GM13976 (cell line): ENCODE data around the gene SMTNL2.
"Not testable (repeated sequence)": the region's sequence is repeated elsewhere in the genome, so short reads cannot be mapped to it uniquely, and the experiment has no call there.

Source experiments
- DNase-seq: peaks from one replicate; pipeline ENCODE4 v3.0.0; 2012; ENCODE audit warnings: low spot score
- in situ Hi-C: fragments of 300-500 bp; cut with MboI; formaldehyde crosslinking; loops from one replicate; pipeline ENCODE4 v1.12.0; 2022; ENCODE audit warnings: low sequenced_read_pairs, mixed read lengths, inconsistent platforms; ENCODE audit not compliant: unreplicated experiment
- TF ChIP-seq, protein P1 (sequence below): IDR thresholded peaks from 2 replicates; pipeline ENCODE4 v1.5.1; 2012; ENCODE audit warnings: borderline replicate concordance, mild to moderate bottlenecking; ENCODE audit not compliant: insufficient read depth; ENCODE audit errors: extremely low read depth, missing control alignments, control extremely low read depth

SMTNL2 gene

DNA sequence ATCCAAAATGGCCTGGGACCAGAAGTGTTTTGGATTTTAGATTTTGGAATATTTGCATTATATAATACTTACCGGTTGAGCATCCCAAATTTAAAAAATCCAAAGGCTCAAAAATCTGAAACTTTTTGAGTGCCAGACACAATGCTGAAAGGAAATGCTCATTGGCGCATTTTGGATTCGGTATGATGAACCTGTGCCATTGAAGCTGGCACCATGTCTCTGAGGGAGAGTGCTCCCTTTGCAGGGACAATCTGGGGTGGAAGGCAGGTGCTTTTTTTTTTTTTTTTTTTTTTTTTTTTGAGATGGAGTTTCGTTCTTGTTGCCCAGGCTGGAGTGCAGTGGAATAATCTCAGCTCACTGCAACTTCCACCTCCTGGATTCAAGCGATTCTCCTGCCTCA lies 17.7 kb downstream of the SMTNL2 start:
- DNase-seq, result no peak
- TF ChIP-seq, protein P1, sequence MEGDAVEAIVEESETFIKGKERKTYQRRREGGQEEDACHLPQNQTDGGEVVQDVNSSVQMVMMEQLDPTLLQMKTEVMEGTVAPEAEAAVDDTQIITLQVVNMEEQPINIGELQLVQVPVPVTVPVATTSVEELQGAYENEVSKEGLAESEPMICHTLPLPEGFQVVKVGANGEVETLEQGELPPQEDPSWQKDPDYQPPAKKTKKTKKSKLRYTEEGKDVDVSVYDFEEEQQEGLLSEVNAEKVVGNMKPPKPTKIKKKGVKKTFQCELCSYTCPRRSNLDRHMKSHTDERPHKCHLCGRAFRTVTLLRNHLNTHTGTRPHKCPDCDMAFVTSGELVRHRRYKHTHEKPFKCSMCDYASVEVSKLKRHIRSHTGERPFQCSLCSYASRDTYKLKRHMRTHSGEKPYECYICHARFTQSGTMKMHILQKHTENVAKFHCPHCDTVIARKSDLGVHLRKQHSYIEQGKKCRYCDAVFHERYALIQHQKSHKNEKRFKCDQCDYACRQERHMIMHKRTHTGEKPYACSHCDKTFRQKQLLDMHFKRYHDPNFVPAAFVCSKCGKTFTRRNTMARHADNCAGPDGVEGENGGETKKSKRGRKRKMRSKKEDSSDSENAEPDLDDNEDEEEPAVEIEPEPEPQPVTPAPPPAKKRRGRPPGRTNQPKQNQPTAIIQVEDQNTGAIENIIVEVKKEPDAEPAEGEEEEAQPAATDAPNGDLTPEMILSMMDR, result no peak

DNA sequence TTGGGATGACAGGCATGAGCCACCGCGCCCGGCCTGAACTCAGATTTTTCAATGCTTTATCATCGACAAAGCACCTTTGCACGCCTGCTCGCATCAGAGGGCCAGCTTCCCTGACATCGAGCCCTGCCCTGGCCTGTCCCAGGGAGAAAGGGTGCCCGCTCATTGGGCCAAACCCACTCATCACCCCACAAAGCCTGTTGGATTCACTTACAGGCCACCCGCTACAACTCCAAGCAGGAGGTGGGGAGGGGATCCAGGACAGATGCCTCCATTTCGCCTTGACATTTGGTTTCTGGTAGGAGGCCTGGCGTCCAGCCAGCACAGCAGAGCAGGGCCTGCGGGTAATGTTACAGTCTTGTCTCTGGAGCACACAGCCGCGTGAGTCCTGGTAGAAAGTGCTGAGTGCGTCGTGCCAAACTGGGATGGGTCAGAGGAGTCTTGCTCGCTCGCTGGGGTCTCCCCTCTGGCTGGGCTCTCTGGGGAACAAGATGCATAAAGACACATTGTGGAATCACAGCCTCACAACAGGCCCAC lies 19.8 kb downstream of the SMTNL2 start:
- no peak for DNase-seq
- in situ Hi-C loops, result no loop called here
- TF ChIP-seq, protein P1, result no peak

More for the DNA sequence above, 17.7 kb downstream of the SMTNL2 start:
- in situ Hi-C loops, result no loop called here

DNA sequence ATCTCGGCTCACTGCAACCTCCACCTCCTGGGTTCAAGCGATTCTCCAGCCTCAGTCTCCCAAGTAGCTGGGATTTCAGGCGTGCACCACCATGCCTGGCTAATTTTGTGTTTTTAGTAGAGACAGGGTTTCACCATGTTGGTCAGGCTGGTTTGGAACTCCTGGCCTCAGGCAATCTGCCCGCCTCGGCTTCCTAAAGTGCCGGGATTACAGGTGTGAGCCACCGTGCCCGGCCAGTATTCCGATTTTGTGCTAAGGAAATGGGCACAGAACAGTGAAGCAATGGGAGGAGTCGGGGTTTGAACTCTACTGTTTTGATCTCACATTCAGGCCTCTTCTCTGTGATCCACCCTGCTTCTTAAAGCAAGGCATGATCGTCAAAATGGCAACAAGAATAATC lies 20.4 kb downstream of the SMTNL2 start:
- DNase-seq, in situ Hi-C loops: not testable (repeated sequence)

DNA sequence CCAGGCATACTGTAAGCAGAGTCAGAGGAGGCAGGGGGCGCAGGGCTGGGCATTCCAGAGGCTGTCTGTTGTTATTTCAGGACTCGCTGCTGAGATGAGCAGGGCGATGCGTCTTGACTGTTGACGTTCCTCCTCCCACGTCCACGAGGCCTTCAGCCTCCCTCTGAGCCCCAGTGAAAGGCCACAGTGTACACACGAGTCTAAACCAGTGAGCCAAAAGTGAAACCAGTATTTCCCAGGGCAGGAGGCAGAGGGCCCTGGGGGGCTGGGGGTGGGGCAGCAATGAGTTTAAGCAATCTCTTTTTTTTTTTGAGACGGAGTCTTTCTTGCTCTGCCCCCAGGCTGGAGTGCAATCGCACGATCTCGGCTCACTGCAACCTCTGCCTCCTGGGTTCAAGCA lies 21.5 kb downstream of the SMTNL2 start:
- DNase-seq, result no peak
- in situ Hi-C loops, result no loop called here
- TF ChIP-seq, protein P1, result no peak

DNA sequence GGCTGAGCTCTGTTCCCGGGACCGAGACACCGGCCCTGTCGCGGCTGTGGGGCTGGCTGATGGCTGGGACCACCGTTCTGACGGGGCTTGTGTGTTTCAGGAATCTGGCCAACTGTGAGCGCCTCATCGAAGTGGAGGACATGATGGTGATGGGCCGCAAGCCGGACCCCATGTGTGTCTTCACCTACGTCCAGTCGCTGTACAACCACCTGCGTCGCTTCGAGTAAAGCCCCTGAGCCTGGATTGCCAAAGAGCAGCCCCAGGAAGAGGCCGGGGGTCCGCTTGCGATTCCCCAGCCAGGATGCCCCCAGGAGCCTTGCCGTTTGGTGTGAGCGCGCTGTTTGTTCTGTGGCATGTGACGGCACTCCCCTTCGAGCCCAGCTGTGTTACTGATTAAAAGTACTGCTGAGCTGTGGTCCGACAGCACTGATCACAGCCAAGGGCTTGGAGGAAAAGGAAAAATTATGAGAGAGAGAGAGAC lies 23.0 kb downstream of the SMTNL2 start:
- in situ Hi-C loops, result no loop called here

DNA sequence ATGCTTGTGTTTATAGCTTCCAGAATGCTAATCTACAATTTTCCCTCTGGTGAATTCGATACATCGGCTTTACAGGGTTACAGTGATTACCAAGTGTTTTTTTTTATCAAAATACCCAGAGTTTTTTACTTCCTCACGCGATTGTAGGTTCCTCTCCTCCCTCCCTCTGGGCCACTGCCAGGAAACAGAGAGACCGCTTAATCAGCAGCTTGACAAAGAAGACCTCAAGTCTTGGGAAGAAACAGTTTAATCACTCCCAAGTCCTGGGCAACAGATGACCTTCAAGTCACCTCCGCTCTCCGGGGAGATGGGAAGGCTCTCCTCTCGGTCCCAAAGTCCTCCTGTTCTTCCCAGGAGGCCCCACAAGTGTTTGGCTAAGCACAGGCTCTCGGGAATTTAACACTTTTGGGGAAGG lies 23.5 kb downstream of the SMTNL2 start:
- in situ Hi-C loops, result no loop called here
- TF ChIP-seq, protein P1, result no peak
- no peak for DNase-seq

More for the DNA sequence above, 23.0 kb downstream of the SMTNL2 start:
- no peak for DNase-seq
- TF ChIP-seq, protein P1, result no peak

DNA sequence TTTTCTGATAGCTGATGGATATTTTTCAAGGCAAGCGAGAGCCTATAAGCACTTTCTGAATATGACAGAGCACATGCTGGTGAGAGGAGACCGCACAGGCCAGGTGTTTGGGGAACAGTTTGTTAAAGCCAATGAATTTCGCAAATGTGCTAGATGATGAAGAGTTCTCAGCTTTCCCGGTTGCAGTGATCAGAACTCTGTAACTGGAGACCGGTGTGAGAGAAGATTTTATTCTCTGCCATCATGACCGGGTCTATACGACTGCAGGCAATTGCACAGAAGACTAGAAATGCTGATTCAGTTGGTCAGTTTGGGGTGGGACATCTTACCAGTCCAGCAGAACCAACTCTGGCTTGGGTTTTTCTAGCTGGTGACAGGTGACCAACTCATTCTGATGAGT lies 25.4 kb downstream of the SMTNL2 start:
- no peak for DNase-seq
- TF ChIP-seq, protein P1, result no peak
- in situ Hi-C loops, result no loop called here
